IPS-20b (cell line): ENCODE measurements around the gene ATP8B1.
"Not testable (repeated sequence)": the region's sequence is repeated elsewhere in the genome, so short reads cannot be mapped to it uniquely, and the experiment has no call there.

Experiments used
- H3K27ac ChIP-seq: one replicate; pipeline ENCODE4 v1.5.1; 2013; ENCODE audit warnings: low read length
- H3K27me3 ChIP-seq: 2 replicates; pipeline ENCODE4 v1.6.1; 2013; ENCODE audit warnings: mild to moderate bottlenecking, low read length, inconsistent platforms; ENCODE audit not compliant: insufficient read depth
- H3K36me3 ChIP-seq: 2 replicates; pipeline ENCODE4 v1.6.1; 2013; ENCODE audit warnings: low read depth, mild to moderate bottlenecking, inconsistent platforms, low read length, moderate library complexity; ENCODE audit not compliant: insufficient read depth
- H3K4me1 ChIP-seq: 2 replicates; pipeline ENCODE4 v1.6.1; 2013; ENCODE audit warnings: mild to moderate bottlenecking, control low read depth, inconsistent platforms, low read length, moderate library complexity; ENCODE audit not compliant: insufficient read depth
- H3K4me3 ChIP-seq: 2 replicates; pipeline ENCODE4 v1.5.1; 2013; ENCODE audit warnings: mild to moderate bottlenecking, low read length, inconsistent platforms
- H3K9ac ChIP-seq: 2 replicates; pipeline ENCODE4 v1.6.1; 2013; ENCODE audit warnings: low read depth, mild to moderate bottlenecking, inconsistent platforms, low read length, moderate library complexity
- H3K9me3 ChIP-seq: 2 replicates; pipeline ENCODE4 v1.6.1; 2013; ENCODE audit warnings: mild to moderate bottlenecking, low read depth, low read length, inconsistent platforms; ENCODE audit not compliant: insufficient read depth

The ATP8B1 gene

GRCh38 chr18:57666818-57667497 lies 136.2 kb downstream of the ATP8B1 start:
- no peak overlapping the region for H3K9ac ChIP-seq
- H3K27ac ChIP-seq = no peak overlapping the region
- H3K4me1 ChIP-seq = no peaks in the 10 kb centered on the region
- H3K27me3 ChIP-seq = no peaks in the 10 kb centered on the region
- no peaks in the 10 kb centered on the region for H3K36me3 ChIP-seq
- no peak overlapping the region for H3K4me3 ChIP-seq
- no peaks in the 10 kb centered on the region for H3K9me3 ChIP-seq

GRCh38 chr18:57664568-57665165 lies 138.4 kb downstream of the ATP8B1 start:
- Histone ChIP-seq H3K4me1 (no peaks in the 10 kb centered on the region), H3K9me3 (no peaks in the 10 kb centered on the region), H3K27me3 (no peaks in the 10 kb centered on the region), H3K27ac (no peak overlapping the region), H3K36me3 (no peaks in the 10 kb centered on the region), H3K4me3 (no peak overlapping the region), H3K9ac (no peak overlapping the region)

GRCh38 chr18:57660961-57661360 lies 142.2 kb downstream of the ATP8B1 start:
- no peaks in the 10 kb centered on the region for H3K36me3 ChIP-seq
- peaks cover 2% of the 10 kb centered on the region for H3K9me3 ChIP-seq
- no peaks in the 10 kb centered on the region for H3K4me1 ChIP-seq
- H3K27ac ChIP-seq = no peak overlapping the region
- H3K4me3 ChIP-seq = no peak overlapping the region
- H3K27me3 ChIP-seq = no peaks in the 10 kb centered on the region
- no peak overlapping the region for H3K9ac ChIP-seq

- Histone ChIP-seq H3K9me3 (peaks cover 11% of the 10 kb centered on the region), H3K27me3 (no peaks in the 10 kb centered on the region), H3K4me1 (no peaks in the 10 kb centered on the region), H3K4me3 (no peak overlapping the region), H3K27ac (no peak overlapping the region), H3K9ac (no peak overlapping the region), H3K36me3 (no peaks in the 10 kb centered on the region)
These were observed 143.5 kb downstream of the ATP8B1 start for GRCh38 chr18:57659460-57660102.

GRCh38 chr18:57657542-57657941 lies 145.6 kb downstream of the ATP8B1 start:
- Histone ChIP-seq H3K9me3 (peaks cover 11% of the 10 kb centered on the region), H3K4me3 (no peak overlapping the region), H3K4me1 (no peaks in the 10 kb centered on the region), H3K27me3 (no peaks in the 10 kb centered on the region), H3K27ac (no peak overlapping the region), H3K9ac (no peak overlapping the region), H3K36me3 (no peaks in the 10 kb centered on the region)

GRCh38 chr18:57655740-57656139 lies 147.4 kb downstream of the ATP8B1 start:
- Histone ChIP-seq H3K4me1 (no peaks in the 10 kb centered on the region), H3K9ac (no peak overlapping the region), H3K27ac (no peak overlapping the region), H3K27me3 (no peaks in the 10 kb centered on the region), H3K36me3 (no peaks in the 10 kb centered on the region), H3K4me3 (no peak overlapping the region), H3K9me3 (peaks cover 11% of the 10 kb centered on the region)

- Histone ChIP-seq H3K9me3 (peaks cover 11% of the 10 kb centered on the region), H3K27ac (no peak overlapping the region), H3K4me1 (no peaks in the 10 kb centered on the region), H3K36me3 (no peaks in the 10 kb centered on the region), H3K4me3 (no peak overlapping the region), H3K9ac (no peak overlapping the region), H3K27me3 (no peaks in the 10 kb centered on the region)
These were observed 151.2 kb downstream of the ATP8B1 start for GRCh38 chr18:57651914-57652313.

- Histone ChIP-seq H3K27me3 (no peaks in the 10 kb centered on the region), H3K36me3 (no peaks in the 10 kb centered on the region), H3K9ac (no peak overlapping the region), H3K4me3 (no peak overlapping the region), H3K9me3 (no peaks in the 10 kb centered on the region; the same call in 1 of the 2 replicates), H3K27ac (no peak overlapping the region), H3K4me1 (no peaks in the 10 kb centered on the region)
These were observed 153.3 kb downstream of the ATP8B1 start for GRCh38 chr18:57649556-57650500.

- Histone ChIP-seq H3K4me3 (no peak overlapping the region), H3K4me1 (no peaks in the 10 kb centered on the region), H3K36me3 (no peaks in the 10 kb centered on the region), H3K9ac (no peak overlapping the region), H3K27ac (no peak overlapping the region), H3K27me3 (no peaks in the 10 kb centered on the region), H3K9me3 (no peaks in the 10 kb centered on the region)
These were observed 154.7 kb downstream of the ATP8B1 start for GRCh38 chr18:57648414-57648813.

- Histone ChIP-seq H3K9ac (no peak overlapping the region), H3K36me3 (no peaks in the 10 kb centered on the region), H3K27ac (no peak overlapping the region), H3K9me3 (no peaks in the 10 kb centered on the region), H3K27me3 (no peaks in the 10 kb centered on the region), H3K4me1 (no peaks in the 10 kb centered on the region), H3K4me3 (no peak overlapping the region)
These were observed 158.6 kb downstream of the ATP8B1 start for GRCh38 chr18:57644540-57644939.

- not testable (repeated sequence) for H3K36me3 ChIP-seq, H3K27me3 ChIP-seq, H3K4me3 ChIP-seq, H3K27ac ChIP-seq, H3K9ac ChIP-seq, H3K9me3 ChIP-seq, H3K4me1 ChIP-seq
These were observed 159.4 kb downstream of the ATP8B1 start for GRCh38 chr18:57643726-57644125.
